D341Med (cell line): ENCODE data around the gene EPS15.
"Not testable (repeated sequence)": the region's sequence is repeated elsewhere in the genome, so short reads cannot be mapped to it uniquely, and the experiment has no call there.

Experiments
- DNase-seq: peaks from one replicate; pipeline ENCODE4 v3.0.0; 2012; ENCODE audit warnings: low spot score

EPS15 gene

GRCh38 chr1:51542158-51542953 is 23.3 kb upstream of the EPS15 start:
- DNase-seq = no peak

GRCh38 chr1:51541313-51542050 is 22.4 kb upstream of the EPS15 start:
- DNase-seq = no peak

GRCh38 chr1:51537568-51537967 is 18.5 kb upstream of the EPS15 start:
- DNase-seq = no peak

GRCh38 chr1:51535006-51535592 is 16.0 kb upstream of the EPS15 start:
- DNase-seq = peak; percentile 59

GRCh38 chr1:51534447-51534846 is 15.4 kb upstream of the EPS15 start:
- no peak for DNase-seq

- no peak for DNase-seq
These were observed 13.8 kb upstream of the EPS15 start for GRCh38 chr1:51532853-51533252.

- not testable (repeated sequence) for DNase-seq
These were observed 11.4 kb upstream of the EPS15 start for GRCh38 chr1:51530447-51530846.

GRCh38 chr1:51527144-51527543 is 8.1 kb upstream of the EPS15 start:
- no peak for DNase-seq

- DNase-seq = no peak
These were observed 7.2 kb upstream of the EPS15 start for GRCh38 chr1:51526248-51526647.

- DNase-seq = no peak
These were observed 6.2 kb upstream of the EPS15 start for GRCh38 chr1:51525295-51525694.

GRCh38 chr1:51524817-51525216 is 5.8 kb upstream of the EPS15 start:
- no peak for DNase-seq

GRCh38 chr1:51523931-51524330 is 4.9 kb upstream of the EPS15 start:
- DNase-seq = no peak

- no peak for DNase-seq
These were observed 1.7 kb upstream of the EPS15 start for GRCh38 chr1:51520700-51521248.

- DNase-seq = no peak
These were observed 1.0 kb upstream of the EPS15 start for GRCh38 chr1:51519865-51520699.

GRCh38 chr1:51518586-51519047 is 449 bp downstream of the EPS15 start:
- no peak for DNase-seq

GRCh38 chr1:51518033-51518585 is 957 bp downstream of the EPS15 start:
- peak; percentile 37 for DNase-seq

GRCh38 chr1:51517361-51518032 is 1.6 kb downstream of the EPS15 start:
- no peak for DNase-seq

- DNase-seq = no peak
These were observed 2.4 kb downstream of the EPS15 start for GRCh38 chr1:51516649-51517158.

GRCh38 chr1:51515982-51516648 is 3.0 kb downstream of the EPS15 start:
- no peak for DNase-seq
